ENCODE results near the gene ARPC1A. TPM values are rescaled to one million over a fixed set of nuclear protein-coding genes. Genes with fewer than 3 reads are reported as not detected.
"Not testable (repeated sequence)": the region's sequence is repeated elsewhere in the genome, so short reads cannot be mapped to it uniquely, and the experiment has no call there.

Gene ARPC1A
- total RNA-seq, 4 donors from 2014 or later = 37.0 to 58.8 (median 44.1) TPM

DNA sequence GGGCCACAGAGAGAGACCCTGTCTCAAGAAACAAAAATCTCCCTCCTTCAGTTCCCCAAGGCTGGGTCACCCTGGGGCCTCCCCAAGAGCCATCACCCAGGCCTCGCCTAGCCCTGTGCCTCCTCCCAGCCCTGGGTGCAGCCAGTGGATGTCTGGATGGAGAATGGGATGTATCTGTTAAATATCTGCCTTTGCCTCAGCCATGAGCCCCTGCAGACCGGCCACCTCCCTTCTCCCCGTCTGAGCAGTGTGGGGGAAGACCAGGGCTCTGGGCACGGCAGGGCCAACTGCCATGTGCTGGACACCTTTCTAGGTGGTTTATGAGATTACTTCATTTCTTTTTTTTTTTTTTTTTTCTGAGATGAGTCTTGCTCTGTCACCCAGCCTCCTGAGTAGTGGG is 58.8 kb downstream of the ARPC1A start:
- peaks cover 3 to 15% of the 10 kb centered on the region in 2 donors for H3K4me1 ChIP-seq
- H3K9me3 ChIP-seq = no peaks in the 10 kb centered on the region
- no peak for ATAC-seq
- intact Hi-C loops (cut with DNase I; ENCODE audit: low total_unique reads) = no loop called here
- H3K27me3 ChIP-seq = no peaks in the 10 kb centered on the region
- H3K36me3 ChIP-seq = peaks cover 0 to 4% of the 10 kb centered on the region in 2 donors
- TF ChIP-seq POLR2A (IDR thresholded peaks at IDR 0.05) = no peak
- TF ChIP-seq, protein P1, sequence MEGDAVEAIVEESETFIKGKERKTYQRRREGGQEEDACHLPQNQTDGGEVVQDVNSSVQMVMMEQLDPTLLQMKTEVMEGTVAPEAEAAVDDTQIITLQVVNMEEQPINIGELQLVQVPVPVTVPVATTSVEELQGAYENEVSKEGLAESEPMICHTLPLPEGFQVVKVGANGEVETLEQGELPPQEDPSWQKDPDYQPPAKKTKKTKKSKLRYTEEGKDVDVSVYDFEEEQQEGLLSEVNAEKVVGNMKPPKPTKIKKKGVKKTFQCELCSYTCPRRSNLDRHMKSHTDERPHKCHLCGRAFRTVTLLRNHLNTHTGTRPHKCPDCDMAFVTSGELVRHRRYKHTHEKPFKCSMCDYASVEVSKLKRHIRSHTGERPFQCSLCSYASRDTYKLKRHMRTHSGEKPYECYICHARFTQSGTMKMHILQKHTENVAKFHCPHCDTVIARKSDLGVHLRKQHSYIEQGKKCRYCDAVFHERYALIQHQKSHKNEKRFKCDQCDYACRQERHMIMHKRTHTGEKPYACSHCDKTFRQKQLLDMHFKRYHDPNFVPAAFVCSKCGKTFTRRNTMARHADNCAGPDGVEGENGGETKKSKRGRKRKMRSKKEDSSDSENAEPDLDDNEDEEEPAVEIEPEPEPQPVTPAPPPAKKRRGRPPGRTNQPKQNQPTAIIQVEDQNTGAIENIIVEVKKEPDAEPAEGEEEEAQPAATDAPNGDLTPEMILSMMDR (IDR thresholded peaks at IDR 0.05 in 4 of 5, conservative IDR thresholded peaks at IDR 0.05 in 1 of 5) = no peak
- no peak overlapping the region for H3K4me3 ChIP-seq
- in situ Hi-C loops (cut with MboI; ENCODE audit: low sequenced_read_pairs in 4 of 4) = no loop called here
- no peak for DNase-seq
- no peak overlapping the region for H3K27ac ChIP-seq

DNA sequence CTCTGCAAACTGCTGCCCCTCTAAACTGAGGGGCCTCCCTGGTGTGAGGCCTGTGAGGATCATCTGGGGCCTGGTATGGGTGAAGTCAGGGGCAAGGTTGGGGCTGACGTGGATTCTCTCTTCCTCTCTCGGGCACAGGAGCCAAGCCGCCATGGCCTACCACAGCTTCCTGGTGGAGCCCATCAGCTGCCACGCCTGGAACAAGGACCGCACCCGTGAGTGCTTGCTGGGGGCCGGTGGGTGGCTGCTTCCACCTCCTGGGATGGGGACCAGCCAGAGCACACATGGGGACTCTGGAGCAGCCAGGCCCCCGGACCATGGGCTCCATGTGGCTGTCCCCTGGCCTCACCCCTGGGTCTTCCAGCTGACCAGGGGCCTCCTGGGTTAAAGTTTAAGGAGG is 59.9 kb downstream of the ARPC1A start:
- ATAC-seq (no peak), DNase-seq (no peak)
- Histone ChIP-seq H3K27ac (no peak overlapping the region), H3K27me3 (no peaks in the 10 kb centered on the region), H3K36me3 (peaks cover 0 to 4% of the 10 kb centered on the region in 2 donors), H3K4me1 (peaks cover 0 to 7% of the 10 kb centered on the region in 2 donors), H3K9me3 (no peaks in the 10 kb centered on the region), H3K4me3 (no peak overlapping the region)
- in situ Hi-C loops (cut with MboI; ENCODE audit: low sequenced_read_pairs in 4 of 4) = no loop called here
- intact Hi-C loops (cut with DNase I; ENCODE audit: low total_unique reads) = no loop called here
- no peak for TF ChIP-seq POLR2A (IDR thresholded peaks at IDR 0.05)
- TF ChIP-seq, protein P1 (IDR thresholded peaks at IDR 0.05 in 4 of 5, conservative IDR thresholded peaks at IDR 0.05 in 1 of 5) = no peak

DNA sequence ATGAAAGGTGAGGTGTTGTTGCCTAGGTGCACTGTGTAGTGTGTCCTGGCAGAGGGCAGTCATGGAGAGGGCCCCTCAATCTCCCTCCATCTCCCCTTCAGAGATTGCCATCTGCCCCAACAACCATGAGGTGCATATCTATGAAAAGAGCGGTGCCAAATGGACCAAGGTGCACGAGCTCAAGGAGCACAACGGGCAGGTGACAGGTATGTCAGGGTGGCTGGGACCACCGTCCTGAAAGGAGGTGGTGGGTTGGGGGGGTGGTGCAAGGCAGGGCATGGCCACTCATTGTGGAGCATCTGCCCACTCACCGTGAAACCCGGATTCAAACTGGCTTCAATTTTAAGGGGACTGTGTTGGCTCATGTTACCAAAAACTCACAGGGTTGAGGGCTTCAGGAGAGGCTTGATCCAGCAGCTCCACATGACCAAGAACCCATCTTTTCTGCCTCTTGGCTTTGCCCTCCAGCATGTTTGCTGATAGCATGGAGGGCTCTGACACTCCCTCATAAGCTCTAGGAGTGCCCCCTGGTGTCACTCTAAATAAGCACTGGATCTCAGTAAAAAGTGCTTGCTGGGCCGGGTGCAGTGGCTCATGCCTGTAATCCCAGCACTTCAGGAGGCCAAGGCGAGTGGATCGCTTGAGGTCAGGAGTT is 61.0 kb downstream of the ARPC1A start:
- in situ Hi-C loops (cut with MboI; ENCODE audit: low sequenced_read_pairs in 4 of 4) = no loop called here
- no peak overlapping the region for H3K4me3 ChIP-seq
- TF ChIP-seq, protein P1 (IDR thresholded peaks at IDR 0.05 in 4 of 5, conservative IDR thresholded peaks at IDR 0.05 in 1 of 5) = no peak
- no peak for TF ChIP-seq POLR2A (IDR thresholded peaks at IDR 0.05)
- intact Hi-C loops (cut with DNase I; ENCODE audit: low total_unique reads) = no loop called here
- H3K4me1 ChIP-seq = no peaks in the 10 kb centered on the region
- H3K36me3 ChIP-seq = peaks cover 0 to 4% of the 10 kb centered on the region in 2 donors
- H3K27ac ChIP-seq = no peak overlapping the region
- ATAC-seq = peak in 1 of 2 donors; percentile 21
- H3K27me3 ChIP-seq = no peaks in the 10 kb centered on the region
- no peaks in the 10 kb centered on the region for H3K9me3 ChIP-seq
- no peak for DNase-seq

DNA sequence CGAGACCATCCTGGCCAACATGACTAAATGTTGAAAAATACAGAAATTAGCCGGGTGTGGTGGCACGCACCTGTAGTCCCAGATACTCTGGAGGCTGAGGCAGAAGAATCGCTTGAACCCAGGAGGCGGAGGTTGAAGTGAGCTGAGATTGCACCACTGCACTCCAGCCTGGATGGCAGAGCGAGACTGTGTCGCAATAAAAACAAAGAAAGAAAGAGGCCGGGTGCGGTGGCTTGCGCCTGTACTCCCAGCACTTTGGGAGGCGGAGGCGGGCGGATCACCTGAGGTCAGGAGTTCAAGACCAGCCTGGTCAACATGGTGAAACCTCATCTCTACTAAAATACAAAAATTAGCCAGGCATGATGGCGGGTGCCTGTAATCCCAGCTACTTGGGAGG is 61.5 kb downstream of the ARPC1A start:
- H3K27ac ChIP-seq; H3K4me3 ChIP-seq; DNase-seq; H3K4me1 ChIP-seq; ATAC-seq; intact Hi-C loops (cut with DNase I; ENCODE audit: low total_unique reads); H3K36me3 ChIP-seq; H3K9me3 ChIP-seq; in situ Hi-C loops (cut with MboI; ENCODE audit: low sequenced_read_pairs in 4 of 4); H3K27me3 ChIP-seq: not testable (repeated sequence)

DNA sequence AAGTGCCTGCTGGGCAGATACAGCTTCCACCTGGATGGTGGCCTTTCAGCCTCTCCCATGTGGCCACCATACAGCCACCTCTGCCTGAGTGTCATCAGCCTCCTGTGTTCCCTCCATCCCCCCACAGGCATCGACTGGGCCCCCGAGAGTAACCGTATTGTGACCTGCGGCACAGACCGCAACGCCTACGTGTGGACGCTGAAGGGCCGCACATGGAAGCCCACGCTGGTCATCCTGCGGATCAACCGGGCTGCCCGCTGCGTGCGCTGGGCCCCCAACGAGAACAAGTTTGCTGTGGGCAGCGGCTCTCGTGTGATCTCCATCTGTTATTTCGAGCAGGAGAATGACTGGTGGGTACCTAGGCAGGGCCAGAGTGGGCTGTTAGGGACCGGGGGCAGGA is 62.2 kb downstream of the ARPC1A start:
- peaks cover 0 to 4% of the 10 kb centered on the region in 2 donors for H3K36me3 ChIP-seq
- in situ Hi-C loops (cut with MboI; ENCODE audit: low sequenced_read_pairs in 4 of 4) = no loop called here

More for the DNA sequence above, 62.2 kb downstream of the ARPC1A start:
- DNase-seq (no peak), ATAC-seq (no peak)
- TF ChIP-seq POLR2A (IDR thresholded peaks at IDR 0.05) = no peak
- TF ChIP-seq, protein P1 (IDR thresholded peaks at IDR 0.05 in 4 of 5, conservative IDR thresholded peaks at IDR 0.05 in 1 of 5) = no peak
- H3K4me3 ChIP-seq = no peak overlapping the region
- intact Hi-C loops (cut with DNase I; ENCODE audit: low total_unique reads) = no loop called here
- H3K9me3 ChIP-seq = no peaks in the 10 kb centered on the region
- peaks cover 0 to 8% of the 10 kb centered on the region in 2 donors for H3K4me1 ChIP-seq
- no peak overlapping the region for H3K27ac ChIP-seq
- no peaks in the 10 kb centered on the region for H3K27me3 ChIP-seq

Data from gastrocnemius medialis (tissue), 4 donors.